Activated naive CD4-positive, alpha-beta T cell (primary cell): Measurements from ENCODE around the gene LRIF1.
"Not testable (repeated sequence)": the region's sequence is repeated elsewhere in the genome, so short reads cannot be mapped to it uniquely, and the experiment has no call there.

ENCODE experiments used
- DNase-seq, 4 experiments: peaks; one replicate each; lab custom pipeline; 2025; lab: John Stamatoyannopoulos, UW

The LRIF1 gene

GRCh38 chr1:110948038-110948810 is 15.5 kb downstream of the LRIF1 start:
- DNase-seq = no peak

GRCh38 chr1:110945626-110946025 is 18.1 kb downstream of the LRIF1 start:
- no peak for DNase-seq

GRCh38 chr1:110944806-110945205 is 18.9 kb downstream of the LRIF1 start:
- DNase-seq = no peak

GRCh38 chr1:110936567-110936966 is 27.2 kb downstream of the LRIF1 start:
- DNase-seq = no peak

- DNase-seq = not testable (repeated sequence)
These were observed 32.6 kb downstream of the LRIF1 start for GRCh38 chr1:110931097-110931496.

GRCh38 chr1:110928904-110929303 is 34.8 kb downstream of the LRIF1 start:
- no peak for DNase-seq

GRCh38 chr1:110928191-110928590 is 35.5 kb downstream of the LRIF1 start:
- no peak for DNase-seq

- DNase-seq = no peak
These were observed 36.1 kb downstream of the LRIF1 start for GRCh38 chr1:110927484-110928075.

- DNase-seq = no peak
These were observed 41.8 kb downstream of the LRIF1 start for GRCh38 chr1:110921953-110922352.

GRCh38 chr1:110918016-110918415 is 45.7 kb downstream of the LRIF1 start:
- DNase-seq = no peak

GRCh38 chr1:110916669-110917306 is 46.9 kb downstream of the LRIF1 start:
- DNase-seq = no peak

GRCh38 chr1:110916274-110916668 is 47.5 kb downstream of the LRIF1 start:
- no peak for DNase-seq

GRCh38 chr1:110915804-110916203 is 47.9 kb downstream of the LRIF1 start:
- no peak for DNase-seq

- DNase-seq = no peak
These were observed 49.0 kb downstream of the LRIF1 start for GRCh38 chr1:110914676-110915075.

GRCh38 chr1:110912784-110913183 is 50.9 kb downstream of the LRIF1 start:
- no peak for DNase-seq

- no peak for DNase-seq
These were observed 59.7 kb downstream of the LRIF1 start for GRCh38 chr1:110903853-110904500.

- DNase-seq = no peak
These were observed 60.8 kb downstream of the LRIF1 start for GRCh38 chr1:110902820-110903463.

- DNase-seq = no peak
These were observed 64.3 kb downstream of the LRIF1 start for GRCh38 chr1:110899458-110899843.

- DNase-seq = no peak
These were observed 64.8 kb downstream of the LRIF1 start for GRCh38 chr1:110898734-110899457.

- no peak for DNase-seq
These were observed 66.0 kb downstream of the LRIF1 start for GRCh38 chr1:110897681-110898080.
